NCI-H1436 treated with DMSO at 0.1 percent for 48 hours (cell line): Measurements from ENCODE around the gene COL9A2.

Experiments
- DNase-seq: peaks from one replicate; lab custom pipeline; 2025; lab: John Stamatoyannopoulos, UW

Gene COL9A2

GRCh38 chr1:40318476-40318875 lies 1.4 kb upstream of the COL9A2 start:
- no peak for DNase-seq

DNA sequence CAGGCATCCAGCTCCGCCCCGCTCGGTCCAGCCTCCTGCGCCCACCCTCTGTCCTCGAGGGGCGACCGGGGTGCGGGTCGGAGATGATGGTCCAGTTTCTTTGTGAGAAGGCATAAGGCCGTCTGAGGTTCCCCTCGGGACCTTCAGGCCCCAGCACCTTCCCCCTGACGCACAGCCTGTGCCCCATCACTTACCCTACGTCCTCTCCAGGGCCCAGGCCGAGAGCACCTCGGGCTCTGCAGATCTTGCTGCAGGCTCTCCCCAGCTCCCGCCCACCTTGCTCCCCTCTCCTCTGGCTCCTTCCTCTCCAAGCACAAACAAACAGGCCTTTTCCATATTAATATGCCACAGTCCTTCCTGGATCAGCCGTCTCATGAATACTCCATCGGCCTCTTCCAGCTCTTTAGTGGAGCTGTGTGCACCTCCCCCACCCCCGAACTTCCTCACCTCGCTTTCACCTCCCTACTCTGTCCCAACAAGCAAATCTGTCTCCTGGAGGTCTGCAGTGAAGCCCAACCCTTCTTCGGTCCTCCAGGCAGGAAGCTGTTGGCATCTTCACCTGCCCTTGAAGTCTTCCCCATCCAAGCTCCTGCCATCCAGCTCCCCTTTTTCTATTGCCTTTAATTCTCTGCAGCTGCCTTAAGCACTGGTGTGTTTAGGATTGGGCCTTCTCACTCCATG lies 448 bp upstream of the COL9A2 start:
- DNase-seq: no peak

DNA sequence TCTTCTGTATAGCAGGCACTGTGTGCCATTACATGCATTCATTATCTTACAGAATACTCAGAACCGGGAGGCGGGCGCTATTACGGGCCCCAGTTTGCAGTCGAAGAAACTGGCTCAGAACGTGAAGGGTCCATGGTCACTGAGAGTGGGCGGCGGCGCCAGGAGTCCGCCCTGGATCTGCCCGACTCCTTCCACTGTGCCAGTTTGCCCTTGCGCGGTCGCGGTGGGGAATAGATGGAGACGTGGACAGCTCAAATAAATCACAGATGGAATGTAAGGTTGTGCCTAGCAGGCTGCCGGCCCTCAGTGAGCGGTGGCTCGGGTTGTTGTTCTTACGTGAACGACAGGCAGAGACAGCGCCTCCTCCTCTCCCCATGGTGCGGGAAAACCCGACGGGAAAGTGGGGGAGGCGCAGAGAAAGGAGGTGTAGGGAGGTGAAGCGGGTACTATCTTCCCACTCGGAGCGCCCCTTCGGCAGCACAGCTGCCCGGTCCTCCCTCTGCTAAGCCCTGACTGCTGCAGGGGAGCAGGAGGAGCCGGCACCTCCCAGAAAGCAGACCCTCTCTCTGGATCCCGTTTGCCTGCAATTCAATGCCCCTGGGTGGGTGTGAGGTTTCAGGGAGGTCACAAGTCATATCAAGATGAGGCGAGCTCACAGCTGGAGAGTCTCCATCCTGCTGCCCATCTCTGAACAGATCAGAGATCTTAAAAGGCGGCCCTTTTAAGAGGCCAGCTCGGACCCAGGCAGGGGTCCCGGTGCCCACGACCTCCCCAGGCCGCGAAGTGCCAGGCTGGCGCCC lies 1.1 kb downstream of the COL9A2 start:
- no peak for DNase-seq

- DNase-seq: peak; percentile 62
Observed at GRCh38 chr1:40315239-40315794, 1.8 kb downstream of the COL9A2 start.

GRCh38 chr1:40314721-40315238 lies 2.3 kb downstream of the COL9A2 start:
- DNase-seq: no peak

- DNase-seq: no peak
Observed at GRCh38 chr1:40313958-40314720, 2.9 kb downstream of the COL9A2 start.

- DNase-seq: no peak
Observed at GRCh38 chr1:40313329-40313957, 3.6 kb downstream of the COL9A2 start.

DNA sequence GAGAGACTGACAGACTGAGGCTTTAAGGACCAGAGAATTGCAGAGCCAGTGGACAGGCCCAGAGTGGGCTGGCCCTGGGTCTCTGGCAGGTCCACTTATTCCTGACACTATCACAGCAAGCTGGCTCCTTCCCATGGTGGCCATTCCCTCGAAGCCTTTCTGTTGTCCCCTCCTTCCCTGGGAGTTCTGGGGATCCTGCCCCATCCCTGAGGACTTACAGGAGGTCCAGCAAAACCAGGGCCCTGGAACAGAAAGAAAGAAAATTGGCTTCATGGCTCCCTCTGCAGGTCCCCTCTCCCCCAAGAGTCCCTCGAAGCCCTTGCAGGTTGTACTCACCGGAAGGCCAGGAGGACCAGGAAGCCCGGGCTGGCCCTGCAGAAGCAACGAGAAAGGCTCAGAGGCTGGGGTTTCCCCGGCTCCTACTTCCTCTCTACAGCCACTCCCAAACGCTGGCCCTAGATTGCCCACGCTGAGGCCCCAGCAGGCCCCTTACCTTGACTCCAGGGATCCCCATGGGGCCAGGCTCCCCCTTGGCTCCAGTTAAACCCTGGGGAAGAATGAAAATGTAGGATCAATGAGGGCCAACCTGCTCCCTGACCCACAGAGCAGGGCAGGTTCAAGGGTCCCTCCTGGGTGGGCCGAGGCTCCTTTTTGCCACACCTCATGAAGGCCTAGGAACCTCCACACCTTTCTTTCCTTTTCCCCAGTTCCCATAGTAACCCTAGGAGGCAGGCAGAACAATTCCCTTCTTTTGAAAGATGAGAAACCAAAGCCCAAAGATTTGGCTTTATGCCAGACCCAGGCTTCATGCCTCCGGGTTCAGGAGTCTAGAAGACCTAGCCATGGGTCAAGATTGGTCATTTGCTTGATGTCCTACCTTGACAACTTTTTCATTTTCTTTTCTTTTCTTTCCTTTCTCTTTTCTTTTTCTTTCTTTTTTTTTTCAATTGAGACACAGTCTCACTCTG lies 4.6 kb downstream of the COL9A2 start:
- no peak for DNase-seq

GRCh38 chr1:40311692-40312091 lies 5.4 kb downstream of the COL9A2 start:
- DNase-seq: no peak

DNA sequence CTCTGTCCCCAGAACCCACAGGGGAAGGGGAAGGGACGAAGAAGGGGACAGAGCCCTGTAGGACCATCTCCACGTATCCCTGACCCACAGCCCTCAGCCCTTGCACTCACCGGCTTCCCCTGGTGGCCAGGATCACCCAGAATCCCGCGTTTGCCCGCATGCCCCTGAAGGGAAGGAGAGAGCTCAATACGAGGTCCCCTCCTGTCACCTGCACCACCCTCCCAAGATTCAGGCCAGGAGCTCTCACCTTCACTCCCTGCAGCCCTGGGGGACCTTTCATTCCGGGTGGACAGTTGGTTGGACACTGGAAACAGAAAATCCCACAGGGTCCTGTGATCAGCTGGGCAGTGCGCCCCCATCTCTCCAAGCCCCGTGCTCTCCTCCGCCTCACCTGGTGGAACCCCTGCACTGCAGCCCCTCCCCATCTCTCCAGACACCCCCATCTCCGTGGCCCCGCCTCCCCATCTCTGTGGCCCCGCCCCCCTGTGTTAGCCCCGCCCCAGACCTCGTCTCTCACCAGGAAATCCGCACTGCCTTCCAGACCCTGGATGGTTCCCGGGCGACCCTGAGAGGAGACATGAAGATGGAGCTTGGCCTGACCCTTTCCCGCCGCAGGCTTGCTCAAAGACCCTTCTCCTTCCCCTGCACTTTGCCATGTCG lies 6.0 kb downstream of the COL9A2 start:
- no peak for DNase-seq

DNA sequence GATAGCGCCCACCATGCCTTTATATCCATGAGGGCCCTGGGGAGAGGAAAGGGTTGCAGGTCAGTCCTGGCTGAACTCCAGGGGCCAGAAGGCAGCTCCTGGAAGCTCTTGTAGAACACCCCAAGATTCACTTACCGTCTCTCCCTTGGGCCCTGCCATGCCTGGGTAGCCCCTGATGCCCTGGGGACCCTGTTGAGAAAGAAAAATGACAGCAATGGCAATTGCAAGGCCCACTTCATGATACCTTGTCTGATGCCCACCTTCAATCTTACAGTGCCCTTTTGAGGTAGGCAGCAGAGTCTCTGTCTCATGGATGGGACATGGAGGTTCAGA lies 7.0 kb downstream of the COL9A2 start:
- no peak for DNase-seq

DNA sequence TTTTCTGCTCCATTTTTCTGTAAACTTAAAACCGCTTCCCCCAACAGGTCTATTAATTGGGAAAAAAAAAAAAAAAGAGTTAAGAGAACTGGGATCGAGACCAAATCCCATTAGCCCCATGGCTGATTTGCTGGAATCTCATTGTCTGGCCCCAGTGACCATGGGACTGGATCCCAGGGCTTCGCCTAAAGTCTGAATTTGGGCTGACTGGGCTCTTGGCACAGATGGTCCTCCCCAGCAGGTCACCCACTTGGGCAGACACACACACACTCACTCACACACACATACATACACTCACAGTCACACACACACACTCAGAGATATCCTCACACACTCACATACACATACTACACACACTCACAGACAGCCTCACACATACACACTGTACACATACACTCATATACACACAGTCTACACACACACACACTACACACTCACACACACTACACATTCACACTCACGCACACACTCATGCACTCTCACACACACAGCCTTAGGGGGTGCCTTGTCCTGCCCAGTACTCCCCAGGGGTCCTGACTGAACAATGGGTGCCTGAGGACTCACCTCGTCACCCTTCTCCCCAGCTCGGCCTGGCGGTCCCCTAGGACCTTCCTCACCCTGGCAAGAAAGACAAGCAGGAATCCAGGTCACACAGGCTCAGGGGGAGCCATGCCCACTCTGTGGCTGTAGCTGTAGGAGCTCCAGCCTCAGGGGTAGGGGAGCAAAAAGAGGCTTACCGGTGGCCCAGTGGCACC lies 7.5 kb downstream of the COL9A2 start:
- DNase-seq: no peak

GRCh38 chr1:40308036-40308727 lies 8.9 kb downstream of the COL9A2 start:
- no peak for DNase-seq

DNA sequence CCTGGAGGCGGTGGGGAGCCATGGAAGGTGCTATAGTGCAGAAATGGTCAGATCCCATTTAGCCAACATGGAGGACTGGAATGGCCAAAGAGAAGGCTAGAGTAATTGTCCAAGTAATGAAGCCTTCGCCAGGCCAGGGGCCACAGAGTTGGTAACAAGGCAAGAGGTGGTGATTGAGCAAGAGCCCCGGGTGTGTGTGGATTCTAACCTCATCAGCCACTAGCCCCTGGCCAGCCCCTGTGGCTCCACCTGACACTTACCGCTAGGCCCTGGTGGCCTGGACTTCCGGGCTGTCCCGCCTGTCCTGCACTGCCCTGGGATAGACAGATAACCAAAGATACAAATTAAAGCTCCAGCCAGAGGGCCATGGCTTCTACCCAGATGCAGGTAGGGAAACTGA lies 9.9 kb downstream of the COL9A2 start:
- DNase-seq: no peak

DNA sequence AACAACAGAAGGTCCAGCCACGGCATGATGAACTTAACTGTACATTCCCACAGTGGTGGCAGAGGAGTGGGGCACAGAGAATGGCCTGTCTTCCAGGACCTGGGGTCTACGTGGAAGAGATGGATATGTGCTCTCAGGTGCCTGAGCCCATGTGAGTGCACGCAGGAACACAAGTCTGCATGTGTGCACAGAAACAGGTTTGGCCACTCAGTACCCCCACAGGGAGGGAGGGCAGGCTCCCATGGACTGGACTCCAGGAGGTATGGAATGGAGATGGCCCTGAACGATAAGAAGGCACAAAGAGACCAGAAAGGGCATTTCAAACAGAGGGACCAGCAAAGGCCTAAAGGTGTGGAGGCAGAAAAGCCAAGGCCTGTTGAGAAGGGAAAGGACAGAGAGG lies 10.8 kb downstream of the COL9A2 start:
- no peak for DNase-seq

DNA sequence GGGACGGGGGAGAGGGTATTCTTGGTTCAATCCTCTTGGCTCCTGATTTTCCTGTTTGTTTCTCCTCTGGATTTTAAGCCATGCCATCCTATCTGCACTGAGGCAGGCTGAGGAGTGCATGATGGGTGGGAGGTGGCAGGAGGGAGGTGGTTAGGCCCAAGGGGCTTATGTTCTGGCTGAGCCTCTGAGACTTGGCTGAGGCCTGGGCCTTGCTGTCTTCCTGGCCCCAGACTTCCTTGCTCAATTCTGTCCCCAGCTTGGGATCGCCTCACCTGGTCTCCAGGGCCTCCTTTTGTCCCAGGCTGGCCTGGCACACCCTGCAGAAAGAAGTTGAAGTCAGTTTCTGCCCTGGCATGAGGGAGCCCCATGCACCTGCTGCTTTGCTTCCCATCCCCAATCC lies 11.2 kb downstream of the COL9A2 start:
- DNase-seq: no peak

DNA sequence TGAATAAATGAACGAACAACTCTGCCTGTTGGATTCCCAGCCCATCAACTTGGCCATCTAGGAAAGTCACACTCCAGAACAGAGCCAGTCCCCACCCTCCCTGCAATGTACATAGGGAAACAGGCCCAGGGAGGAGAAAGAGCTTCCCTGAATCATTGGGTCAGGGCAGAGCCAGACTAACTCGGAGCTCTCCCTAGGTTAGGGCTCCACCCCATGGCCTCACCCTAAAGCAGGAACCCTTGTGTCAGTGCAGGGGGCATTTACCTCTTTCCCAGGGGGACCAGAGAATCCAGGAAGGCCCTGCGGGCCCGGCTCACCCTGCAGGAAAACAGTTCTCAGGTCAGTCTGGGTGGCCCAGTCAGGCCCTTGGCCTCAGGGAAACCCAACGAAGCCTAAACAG lies 11.6 kb downstream of the COL9A2 start:
- no peak for DNase-seq

- DNase-seq: no peak
Observed at GRCh38 chr1:40303790-40304189, 13.3 kb downstream of the COL9A2 start.
